GM12878 (cell line): ENCODE measurements around the gene DICER1. TPM values are rescaled to one million over a fixed set of nuclear protein-coding genes. Genes with fewer than 3 reads are reported as not detected.

Source experiments
- ATAC-seq: fragments of 200-7000 bp; cut with Tn5 transposase; 3 replicates; pipeline ENCODE4 v1.9.1; 2020; ENCODE audit warnings: mild to moderate bottlenecking, moderate library complexity
- BruUV-seq: library from RNA; stranded (reverse); fragments of 400-500 nt; replicated peaks from 2 replicates; lab custom pipeline; 2021; lab: Mats Ljungman, UMichigan
- CTCF ChIA-PET: fragments of 300-600 bp; sonication (Branson Sonifier 250); formaldehyde crosslinking; extraction: SDS; loops from one replicate; lab custom pipeline; 2021; ENCODE audit warnings: inconsistent platforms; lab: Yijun Ruan, JAX
- POLR2A ChIA-PET: fragments of 350-600 bp; formaldehyde crosslinking; extraction: SDS; loops from one replicate; lab custom pipeline; 2021; ENCODE audit warnings: inconsistent platforms; lab: Charles Lee
- RAD21 ChIA-PET: fragments of 300-600 bp; sonication (Branson Sonifier 250); formaldehyde crosslinking; loops from one replicate; lab custom pipeline; 2023; ENCODE audit warnings: antibody characterized with exemption; ENCODE audit not compliant: unreplicated experiment; lab: Charles Lee
- SMC1A ChIA-PET: fragments of 300-600 bp; sonication (Branson Sonifier 250); formaldehyde crosslinking; loops from one replicate; lab custom pipeline; 2023; ENCODE audit not compliant: unreplicated experiment, uncharacterized antibody; lab: Charles Lee
- DNase-seq: peaks from one replicate; pipeline ENCODE4 v3.0.0-alpha.2; 2011; ENCODE audit warnings: low read depth, low spot score
- FAIRE-seq: peaks from 3 replicates; lab custom pipeline; 2011; peaks lifted over from hg19 to GRCh38; lab: Jason Lieb, UNC
- H2AFZ ChIP-seq: 2 replicates; pipeline ENCODE4 v1.6.0; 2011; ENCODE audit warnings: low read depth, low read length, control low read depth; ENCODE audit not compliant: control insufficient read depth
- H3K27ac ChIP-seq: 2 replicates; pipeline ENCODE4 v1.5.1; 2011; ENCODE audit warnings: control low read depth; ENCODE audit not compliant: control insufficient read depth, insufficient read depth
- H3K27me3 ChIP-seq, 2 experiments: replicated peaks in 1 of 2; 2 replicates each; pipeline versions ENCODE4 v1.6.0 to v1.6.1; 2011; ENCODE audit warnings: low read length in 1 of 2; ENCODE audit not compliant: control insufficient read depth in 2 of 2, insufficient read depth in 2 of 2
- H3K36me3 ChIP-seq, 2 experiments: 2 replicates each; pipeline ENCODE4 v1.5.1; 2011; ENCODE audit warnings: low read length in 1 of 2; ENCODE audit not compliant: control insufficient read depth in 2 of 2, insufficient read depth in 2 of 2
- H3K4me1 ChIP-seq: 2 replicates; pipeline ENCODE4 v1.6.1; 2011; ENCODE audit warnings: mild to moderate bottlenecking, low read length, moderate library complexity, mixed read lengths; ENCODE audit not compliant: control insufficient read depth, insufficient read depth
- H3K4me2 ChIP-seq: 2 replicates; pipeline ENCODE4 v1.6.0; 2011; ENCODE audit warnings: control low read depth; ENCODE audit not compliant: control insufficient read depth, insufficient read depth
- H3K4me3 ChIP-seq: fragments of 200-600 bp; sonication (generic); 2 replicates; pipeline ENCODE4 v1.5.1; 2016
- H3K79me2 ChIP-seq: 2 replicates; pipeline ENCODE4 v1.6.0; 2011; ENCODE audit warnings: low read length; ENCODE audit not compliant: control insufficient read depth, insufficient read depth
- H3K9ac ChIP-seq: 2 replicates; pipeline ENCODE4 v1.8.0; 2011; ENCODE audit warnings: low read length, control low read depth, mixed read lengths; ENCODE audit not compliant: control insufficient read depth, insufficient read depth
- H3K9me3 ChIP-seq: replicated peaks from 3 replicates; pipeline ENCODE4 v1.5.1; 2011; ENCODE audit warnings: mild to moderate bottlenecking, low read length; ENCODE audit not compliant: control insufficient read depth, insufficient read depth
- H4K20me1 ChIP-seq: 2 replicates; pipeline ENCODE4 v1.6.0; 2011; ENCODE audit not compliant: control insufficient read depth, insufficient read depth
- BCL3 ChIP-seq: IDR thresholded peaks from 2 replicates; pipeline ENCODE4 v1.6.1; 2011; ENCODE audit warnings: borderline replicate concordance, low read depth, mild to moderate bottlenecking, moderate library complexity, low read length; ENCODE audit not compliant: insufficient read depth, poor library complexity, severe bottlenecking
- BMI1 ChIP-seq: fragments of 450-650 bp; IDR thresholded peaks from 2 replicates; pipeline ENCODE4 v1.6.1; 2016; ENCODE audit warnings: mild to moderate bottlenecking, moderate library complexity, borderline replicate concordance
- CBFB ChIP-seq: IDR thresholded peaks from 2 replicates; pipeline ENCODE4 v1.6.1; 2016; ENCODE audit warnings: antibody characterized with exemption, low read depth
- CBX3 ChIP-seq: fragments of 200-600 bp; sonication (generic); IDR thresholded peaks from 2 replicates; pipeline ENCODE4 v1.6.1; 2016; ENCODE audit warnings: low read depth, borderline replicate concordance
- CUX1 ChIP-seq: IDR thresholded peaks from 2 replicates; pipeline ENCODE4 v1.6.1; 2012; ENCODE audit warnings: improper control_type of control experiment, low read depth, low read length; ENCODE audit not compliant: insufficient replicate concordance
- FOXM1 ChIP-seq: IDR thresholded peaks from 2 replicates; pipeline ENCODE4 v1.6.1; 2012; ENCODE audit warnings: low read depth, mild to moderate bottlenecking, inconsistent platforms, low read length, moderate library complexity
- NFIC ChIP-seq: IDR thresholded peaks from 2 replicates; pipeline ENCODE4 v1.6.1; 2012; ENCODE audit warnings: low read depth, mild to moderate bottlenecking, inconsistent platforms, low read length, moderate library complexity
- POLR2AphosphoS5 ChIP-seq: IDR thresholded peaks from 2 replicates; pipeline ENCODE4 v1.6.1; 2011; ENCODE audit warnings: mild to moderate bottlenecking, low read length, inconsistent platforms
- PRDM15 ChIP-seq: fragments of 450-650 bp; formaldehyde crosslinking; IDR thresholded peaks from 2 replicates; pipeline ENCODE4 v1.4.0; 2020; ENCODE audit warnings: mild to moderate bottlenecking, moderate library complexity
- WGBS: methylation state at CpG from one replicate; pipeline ENCODE4 v1.1.6; 2016; ENCODE audit warnings: low lambda C conversion rate; ENCODE audit not compliant: insufficient replicate concordance, insufficient coverage; ENCODE audit errors: missing lambda C conversion rate; 5-methylcytosine and 5-hydroxymethylcytosine counted together
- in situ Hi-C: fragments of 300-500 bp; cut with MboI; formaldehyde crosslinking; loops from 9 replicates; pipeline ENCODE4 v1.14.3; 2018; ENCODE audit warnings: mixed read lengths
- intact Hi-C: fragments of 100-400 bp; cut with micrococcal nuclease; formaldehyde crosslinking; loops from one replicate; pipeline ENCODE4 v1.14.2; 2022; ENCODE audit not compliant: unreplicated experiment
- polyA plus RNA-seq, 11 experiments: library from polyadenylated mRNA; depleted of rRNA in 4 of 11; unstranded in 6 of 11; stranded (reverse) in 5 of 11; fragments of >200 nt; fragmentation: Nextera tagmentation in 4 of 11; fragmentation: Illumina TruSeq in 1 of 11; extraction: Ambion mirVana in 4 of 11; extraction: Trizol in 1 of 11; gene quantifications; 1 replicate in 1 of 11; 2 replicates in 10 of 11; pipeline versions ENCODE4 v1.2.1 to v1.2.3, GENCODE V29; 2011 to 2016; ENCODE audit warnings: inconsistent platforms in 2 of 11, missing spikeins in 2 of 11, low read depth in 1 of 11
- total RNA-seq, 4 experiments: library from RNA; depleted of rRNA in 3 of 4; stranded (reverse); fragments of >200 nt in 3 of 4; fragmentation: Illumina TruSeq in 1 of 4; extraction: Trizol in 1 of 4; gene quantifications; 2 replicates each; pipeline versions ENCODE4 v1.2.1 to v1.2.3, GENCODE V29; 2013 to 2021

Gene DICER1
- total and polyA plus RNA-seq, 10 of the 15 experiments (the other 5 are each of a cell fraction or from before 2014, with no cell fraction given), result 6.8 to 70.8 (median 37.1) TPM

- Histone ChIP-seq H3K4me1 (no peaks in the 10 kb centered on the region), H3K36me3 (no peaks in the 10 kb centered on the region), H2AFZ (no peak overlapping the region), H4K20me1 (no peaks in the 10 kb centered on the region), H3K9me3 (peaks cover 2% of the 10 kb centered on the region), H3K27me3 (no peaks in the 10 kb centered on the region), H3K27ac (no peak overlapping the region), H3K9ac (no peak overlapping the region), H3K4me2 (no peak overlapping the region), H3K4me3 (no peak overlapping the region), H3K79me2 (no peaks in the 10 kb centered on the region)
- no peak for TF ChIP-seq BCL3
- no peak for TF ChIP-seq BMI1
- no peak for TF ChIP-seq FOXM1
- TF ChIP-seq PRDM15 (CRISPR knock-in tag), result no peak
- no peak for TF ChIP-seq POLR2AphosphoS5
- TF ChIP-seq CUX1, result no peak
- no peak for TF ChIP-seq CBFB
- no peak for TF ChIP-seq CBX3
- TF ChIP-seq NFIC, result no peak
- no TSS peak for BruUV-seq
- POLR2A ChIA-PET, result no interaction called here
- in situ Hi-C loops, result no loop called here
- SMC1A ChIA-PET, result interaction anchor here (1.1 kb wide), 1 partner anchor 68 kb away, joined by 3 read pairs; no protein-coding TSS in a partner anchor
- RAD21 ChIA-PET, result no interaction called here
- 97% methylated on average over 1 of the region's 1 CpG for WGBS
- FAIRE-seq (no peak), ATAC-seq (no peak), DNase-seq (no peak)
- intact Hi-C loops, result no loop called here
- CTCF ChIA-PET, result no interaction called here
These were observed 7.2 kb upstream of the DICER1 start for GRCh38 chr14:95164506-95164905.
